Measurements from ENCODE around the gene MEGF10.

- TF ChIP-seq EZH2phosphoT487 (IDR thresholded peaks at IDR 0.05; ENCODE audit: low read depth) (no peak), CTCF (IDR thresholded peaks at IDR 0.05; ENCODE audit: low read depth, low read length) (no peak)
Measured at GRCh38 chr5:127375124-127375523, 84.5 kb downstream of the MEGF10 start.
